SK-N-SH (cell line): ENCODE data around the gene AKT2. TPM values are rescaled to one million over a fixed set of nuclear protein-coding genes. Genes with fewer than 3 reads are reported as not detected.

ENCODE experiments used
- CTCF ChIA-PET: fragments of 300-600, 350-600 bp; formaldehyde crosslinking; extraction: SDS; loops from one replicate; lab custom pipeline; 2021; lab: Yijun Ruan, JAX
- POLR2A ChIA-PET: fragments of 350-600 bp; sonication (Branson Sonifier 250); formaldehyde crosslinking; extraction: SDS; loops from one replicate; lab custom pipeline; 2020; ENCODE audit warnings: antibody characterized with exemption, inconsistent platforms; lab: Yijun Ruan, JAX
- DNase-seq: peaks from one replicate; pipeline ENCODE4 v3.0.0; 2012
- H2AFZ ChIP-seq: fragments of 200-600 bp; sonication (generic); 2 replicates; pipeline ENCODE4 v1.8.1; 2016; ENCODE audit warnings: antibody characterized with exemption, mild to moderate bottlenecking, low read depth
- H3F3A ChIP-seq: fragments of 200-600 bp; sonication (generic); replicated peaks from 2 replicates; pipeline ENCODE3; 2016; ENCODE audit warnings: antibody characterized with exemption, mild to moderate bottlenecking; ENCODE audit not compliant: insufficient read depth
- H3K27ac ChIP-seq, 2 experiments: fragments of 200-500 bp in 1 of 2; fragments of 200-600 bp in 1 of 2; sonication (Bioruptor generic) in 1 of 2; sonication (generic), shearing (Covaris generic) in 1 of 2; 2 replicates each; pipeline versions ENCODE4 v1.5.1 to v1.6.1; 2014 to 2016; ENCODE audit warnings: low read depth in 2 of 2, inconsistent platforms in 1 of 2, low read length in 1 of 2, mild to moderate bottlenecking in 1 of 2, mixed read lengths in 1 of 2
- H3K27me3 ChIP-seq: fragments of 200-600 bp; sonication (generic), shearing (Covaris generic); 2 replicates; pipeline ENCODE4 v1.6.1; 2016; ENCODE audit warnings: mixed run types; ENCODE audit not compliant: insufficient read depth
- H3K36me3 ChIP-seq, 2 experiments: fragments of 200-500 bp in 1 of 2; fragments of 200-600 bp in 1 of 2; sonication (Bioruptor generic) in 1 of 2; sonication (generic) in 1 of 2; replicated peaks in 1 of 2; 2 replicates each; pipeline versions ENCODE3 to v1.5.1; 2014 to 2016; ENCODE audit warnings: low read length in 1 of 2, mild to moderate bottlenecking in 1 of 2; ENCODE audit not compliant: insufficient read depth in 2 of 2, control insufficient read depth in 1 of 2
- H3K4me1 ChIP-seq, 2 experiments: fragments of 200-500 bp in 1 of 2; fragments of 200-600 bp in 1 of 2; sonication (Bioruptor generic) in 1 of 2; sonication (generic), shearing (Covaris generic) in 1 of 2; 2 replicates each; pipeline versions ENCODE4 v1.5.1 to v1.6.1; 2014 to 2016; ENCODE audit warnings: low read depth in 1 of 2, low read length in 1 of 2, mixed run types in 1 of 2; ENCODE audit not compliant: insufficient read depth in 2 of 2, control insufficient read depth in 1 of 2
- H3K4me2 ChIP-seq: fragments of 200-600 bp; sonication (generic), shearing (Covaris generic); 2 replicates; pipeline ENCODE4 v1.6.1; 2017; ENCODE audit warnings: mixed run types
- H3K4me3 ChIP-seq, 2 experiments: fragments of 200-500 bp in 1 of 2; fragments of 200-600 bp in 1 of 2; sonication (Bioruptor generic) in 1 of 2; sonication (generic), shearing (Covaris generic) in 1 of 2; 2 replicates each; pipeline versions ENCODE4 v1.5.1 to v1.8.1; 2014 to 2016; ENCODE audit warnings: low read depth in 2 of 2, inconsistent platforms in 1 of 2, low read length in 1 of 2, mild to moderate bottlenecking in 1 of 2, mixed read lengths in 1 of 2, moderate library complexity in 1 of 2
- H3K79me2 ChIP-seq: fragments of 200-600 bp; sonication (generic); 2 replicates; pipeline ENCODE4 v1.8.1; 2017; ENCODE audit warnings: mild to moderate bottlenecking; ENCODE audit not compliant: insufficient read depth
- H3K9ac ChIP-seq: fragments of 200-600 bp; sonication (generic); 2 replicates; pipeline ENCODE4 v1.6.1; 2017; ENCODE audit warnings: mixed run types
- H3K9me2 ChIP-seq: fragments of 200-600 bp; sonication (generic); 2 replicates; pipeline ENCODE4 v1.6.1; 2017; ENCODE audit warnings: mixed run types
- H3K9me3 ChIP-seq: fragments of 200-600 bp; sonication (generic); 2 replicates; pipeline ENCODE4 v1.6.1; 2017; ENCODE audit warnings: mixed run types, mild to moderate bottlenecking, moderate library complexity
- H4K20me1 ChIP-seq: fragments of 200-600 bp; sonication (generic); 2 replicates; pipeline ENCODE4 v1.6.1; 2017; ENCODE audit warnings: mild to moderate bottlenecking, mixed run types; ENCODE audit not compliant: insufficient read depth
- CHD2 ChIP-seq: fragments of 150-350 bp; IDR thresholded peaks from 2 replicates; pipeline ENCODE4 v1.6.1; 2018; ENCODE audit warnings: low read length; ENCODE audit not compliant: partially characterized antibody
- EZH2phosphoT487 ChIP-seq: fragments of 200-600 bp; sonication (generic); IDR thresholded peaks from 2 replicates; pipeline ENCODE4 v1.6.1; 2017; ENCODE audit warnings: low read depth, mixed run types, mild to moderate bottlenecking, antibody characterized with exemption, moderate library complexity, borderline replicate concordance
- FOSL2 ChIP-seq: IDR thresholded peaks from 2 replicates; pipeline ENCODE4 v1.4.0; 2012; ENCODE audit warnings: low read depth, mild to moderate bottlenecking, moderate library complexity, borderline replicate concordance
- FOXM1 ChIP-seq: IDR thresholded peaks from 2 replicates; pipeline ENCODE4 v1.4.0; 2012; ENCODE audit warnings: low read depth, mild to moderate bottlenecking
- JUND ChIP-seq: IDR thresholded peaks from 2 replicates; pipeline ENCODE4 v1.4.0; 2012
- MXI1 ChIP-seq: IDR thresholded peaks from 2 replicates; pipeline ENCODE4 v1.6.1; 2012; ENCODE audit warnings: mild to moderate bottlenecking, low read depth, low read length, improper control_type of control experiment
- RFX5 ChIP-seq: IDR thresholded peaks from 2 replicates; pipeline ENCODE4 v1.6.1; 2012; ENCODE audit warnings: mild to moderate bottlenecking, improper control_type of control experiment, low read length
- SIN3A ChIP-seq: IDR thresholded peaks from 2 replicates; pipeline ENCODE4 v1.6.1; 2012; ENCODE audit warnings: low read depth, mild to moderate bottlenecking, low read length, moderate library complexity, borderline replicate concordance
- WGBS: methylation state at CpG from one replicate; pipeline ENCODE4 v1.1.6; 2017; ENCODE audit warnings: low lambda C conversion rate; 5-methylcytosine and 5-hydroxymethylcytosine counted together
- polyA plus RNA-seq, 3 experiments: library from polyadenylated mRNA; depleted of rRNA; stranded (reverse); fragments of >200 nt; gene quantifications; 2 replicates each; pipeline ENCODE4 v1.2.3, GENCODE V29; 2012
- TF ChIP-seq, protein P1 (sequence below): IDR thresholded peaks from 2 replicates; pipeline ENCODE4 v1.4.0; 2012; ENCODE audit warnings: low read depth, borderline replicate concordance
- TF ChIP-seq, protein P2 (sequence below): IDR thresholded peaks from 2 replicates; pipeline ENCODE4 v1.4.0; 2012; ENCODE audit warnings: low read depth, borderline replicate concordance

The AKT2 gene
- polyA plus RNA-seq, 1 of the 3 experiments (the other 2 are of a cell fraction), result 99.8 TPM

DNA sequence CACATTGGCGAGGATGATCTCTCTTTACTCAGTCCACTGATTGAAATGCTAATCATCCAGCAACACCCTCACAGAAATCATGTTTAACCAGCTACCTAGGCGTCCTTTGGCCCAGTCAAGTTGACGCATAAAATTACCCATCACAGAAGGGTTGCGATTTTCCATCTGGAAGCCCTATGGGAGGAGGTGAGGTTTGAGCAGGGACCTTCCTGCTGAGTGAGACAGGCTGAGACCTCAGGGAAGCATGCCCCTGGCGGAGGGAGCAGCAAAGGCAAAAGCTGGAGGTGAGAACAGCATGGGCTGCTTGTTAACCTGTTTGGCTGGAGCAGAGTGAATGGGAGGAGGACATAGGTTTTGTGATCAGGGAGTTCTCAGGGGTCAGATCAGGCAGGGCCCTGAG lies 74.3 kb downstream of the AKT2 start:
- POLR2A ChIA-PET, result no interaction called here
- no peak overlapping the region for H3K9ac ChIP-seq

DNA sequence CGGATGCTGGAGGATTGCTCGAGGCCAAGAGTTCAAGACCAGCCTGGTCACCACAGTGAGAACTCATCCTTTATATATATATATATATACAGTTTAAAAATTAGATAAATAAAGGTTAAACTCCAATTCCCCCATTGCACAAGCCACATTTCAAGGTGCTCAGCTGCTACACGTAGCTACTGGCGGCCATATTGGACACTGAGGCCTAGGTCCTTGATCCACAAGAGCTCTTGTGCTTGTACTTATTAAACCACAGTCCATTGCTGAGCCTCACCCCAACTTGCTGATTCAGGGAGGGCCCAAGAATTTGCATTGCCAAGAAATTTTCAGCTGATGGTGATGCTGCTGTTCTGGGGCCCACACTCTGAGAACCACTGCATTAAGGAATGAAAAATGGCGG lies 76.5 kb downstream of the AKT2 start:
- no peak overlapping the region for H3K4me3 ChIP-seq
- no peak overlapping the region for H3K4me2 ChIP-seq
- H3K36me3 ChIP-seq, result peaks cover 6 to 9% of the 10 kb centered on the region in 2 experiments
- no peaks in the 10 kb centered on the region for H3K9me2 ChIP-seq
- no peak overlapping the region for H3K27ac ChIP-seq
- H3F3A ChIP-seq, result no peaks in the 10 kb centered on the region
- no peaks in the 10 kb centered on the region for H3K4me1 ChIP-seq
- H3K9ac ChIP-seq, result no peak overlapping the region
- POLR2A ChIA-PET, result interaction anchor here (0.8 kb wide), 1 partner anchor 1238 kb away, joined by 3 read pairs; no protein-coding TSS in a partner anchor
- H3K79me2 ChIP-seq, result no peaks in the 10 kb centered on the region
- no peak for DNase-seq
- CTCF ChIA-PET, result interaction anchor here (1.1 to 2.7 kb wide), 3 partner anchors 10 to 235 kb away, joined by 3 to 13 read pairs (median 10); partner anchors contain the start of genes SERTAD3 and TTC9B
- TF ChIP-seq FOSL2 (no peak), EZH2phosphoT487 (no peak), MXI1 (no peak), SIN3A (no peak)
- no peaks in the 10 kb centered on the region for H3K9me3 ChIP-seq
- no peaks in the 10 kb centered on the region for H4K20me1 ChIP-seq
- 97% methylated on average over 5 of the region's 5 CpGs for WGBS
- H3K27me3 ChIP-seq, result no peaks in the 10 kb centered on the region
- no peak overlapping the region for H2AFZ ChIP-seq

More for the DNA sequence above, 74.3 kb downstream of the AKT2 start:
- Histone ChIP-seq H3K27ac (no peak overlapping the region), H3K4me3 (no peak overlapping the region), H3K4me2 (no peak overlapping the region), H3K36me3 (peaks cover 6 to 9% of the 10 kb centered on the region in 2 experiments), H3K79me2 (no peaks in the 10 kb centered on the region), H3K27me3 (no peaks in the 10 kb centered on the region), H3K4me1 (no peaks in the 10 kb centered on the region), H4K20me1 (no peaks in the 10 kb centered on the region), H2AFZ (no peak overlapping the region), H3K9me2 (no peaks in the 10 kb centered on the region), H3F3A (no peaks in the 10 kb centered on the region), H3K9me3 (no peaks in the 10 kb centered on the region)
- CTCF ChIA-PET, result no interaction called here
- WGBS, result 88% methylated on average over 5 of the region's 5 CpGs
- DNase-seq, result no peak
- TF ChIP-seq FOSL2 (no peak), JUND (no peak), EZH2phosphoT487 (no peak), RFX5 (no peak)
- TF ChIP-seq, protein P1, sequence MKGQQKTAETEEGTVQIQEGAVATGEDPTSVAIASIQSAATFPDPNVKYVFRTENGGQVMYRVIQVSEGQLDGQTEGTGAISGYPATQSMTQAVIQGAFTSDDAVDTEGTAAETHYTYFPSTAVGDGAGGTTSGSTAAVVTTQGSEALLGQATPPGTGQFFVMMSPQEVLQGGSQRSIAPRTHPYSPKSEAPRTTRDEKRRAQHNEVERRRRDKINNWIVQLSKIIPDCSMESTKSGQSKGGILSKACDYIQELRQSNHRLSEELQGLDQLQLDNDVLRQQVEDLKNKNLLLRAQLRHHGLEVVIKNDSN, result no peak

DNA sequence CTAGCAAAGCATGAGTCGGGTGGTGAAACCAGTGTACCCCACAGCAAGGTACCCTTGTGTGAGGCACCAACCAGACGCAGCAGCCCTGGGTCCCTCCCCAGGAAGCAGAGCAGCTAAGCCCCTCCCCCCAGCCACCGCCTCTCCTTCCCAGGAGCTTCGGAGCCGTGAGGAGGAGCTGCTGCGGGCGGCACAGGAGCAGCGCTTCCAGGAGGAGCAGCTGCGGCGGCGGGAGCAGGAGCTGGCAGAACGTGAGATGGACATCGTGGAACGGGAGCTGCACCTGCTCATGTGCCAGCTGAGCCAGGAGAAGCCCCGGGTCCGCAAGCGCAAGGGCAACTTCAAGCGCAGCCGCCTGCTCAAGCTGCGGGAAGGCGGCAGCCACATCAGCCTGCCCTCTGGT lies 79.4 kb downstream of the AKT2 start:
- no peak overlapping the region for H3K4me2 ChIP-seq
- no peaks in the 10 kb centered on the region for H3K4me1 ChIP-seq
- H4K20me1 ChIP-seq, result no peaks in the 10 kb centered on the region
- H3K9ac ChIP-seq, result no peak overlapping the region
- H3K4me3 ChIP-seq, result no peak overlapping the region
- H3K9me2 ChIP-seq, result no peaks in the 10 kb centered on the region
- H2AFZ ChIP-seq, result no peak overlapping the region
- ChIA-PET POLR2A (no interaction called here), CTCF (interaction anchor here (0.8 to 5.1 kb wide), 3 partner anchors 12 to 66 kb away, joined by 3 to 26 read pairs (median 6); partner anchors contain the start of gene TTC9B)
- no peak for DNase-seq
- WGBS, result 94% methylated on average over 17 of the region's 21 CpGs
- H3F3A ChIP-seq, result no peaks in the 10 kb centered on the region
- H3K79me2 ChIP-seq, result no peaks in the 10 kb centered on the region
- H3K9me3 ChIP-seq, result no peaks in the 10 kb centered on the region
- TF ChIP-seq CHD2, result no peak
- TF ChIP-seq FOXM1, result no peak
- TF ChIP-seq, protein P2, sequence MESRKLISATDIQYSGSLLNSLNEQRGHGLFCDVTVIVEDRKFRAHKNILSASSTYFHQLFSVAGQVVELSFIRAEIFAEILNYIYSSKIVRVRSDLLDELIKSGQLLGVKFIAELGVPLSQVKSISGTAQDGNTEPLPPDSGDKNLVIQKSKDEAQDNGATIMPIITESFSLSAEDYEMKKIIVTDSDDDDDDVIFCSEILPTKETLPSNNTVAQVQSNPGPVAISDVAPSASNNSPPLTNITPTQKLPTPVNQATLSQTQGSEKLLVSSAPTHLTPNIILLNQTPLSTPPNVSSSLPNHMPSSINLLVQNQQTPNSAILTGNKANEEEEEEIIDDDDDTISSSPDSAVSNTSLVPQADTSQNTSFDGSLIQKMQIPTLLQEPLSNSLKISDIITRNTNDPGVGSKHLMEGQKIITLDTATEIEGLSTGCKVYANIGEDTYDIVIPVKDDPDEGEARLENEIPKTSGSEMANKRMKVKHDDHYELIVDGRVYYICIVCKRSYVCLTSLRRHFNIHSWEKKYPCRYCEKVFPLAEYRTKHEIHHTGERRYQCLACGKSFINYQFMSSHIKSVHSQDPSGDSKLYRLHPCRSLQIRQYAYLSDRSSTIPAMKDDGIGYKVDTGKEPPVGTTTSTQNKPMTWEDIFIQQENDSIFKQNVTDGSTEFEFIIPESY, result no peak
- H3K36me3 ChIP-seq, result peaks cover 4 to 9% of the 10 kb centered on the region in 2 experiments
- H3K27ac ChIP-seq, result no peak overlapping the region
- no peaks in the 10 kb centered on the region for H3K27me3 ChIP-seq
